NCI-H748 treated with DMSO at 0.1 percent for 48 hours (cell line): Measurements from ENCODE around the gene ARID4B.
A peak's percentile ranks its signal among the peaks of the same experiment; 100 is the strongest.
"Not testable (repeated sequence)": the region's sequence is repeated elsewhere in the genome, so short reads cannot be mapped to it uniquely, and the experiment has no call there.

Experiments used
- DNase-seq: peaks from one replicate; lab custom pipeline; 2025; lab: John Stamatoyannopoulos, UW

The ARID4B gene

GRCh38 chr1:235270625-235271024 lies 57.4 kb downstream of the ARID4B start:
- no peak for DNase-seq

DNA sequence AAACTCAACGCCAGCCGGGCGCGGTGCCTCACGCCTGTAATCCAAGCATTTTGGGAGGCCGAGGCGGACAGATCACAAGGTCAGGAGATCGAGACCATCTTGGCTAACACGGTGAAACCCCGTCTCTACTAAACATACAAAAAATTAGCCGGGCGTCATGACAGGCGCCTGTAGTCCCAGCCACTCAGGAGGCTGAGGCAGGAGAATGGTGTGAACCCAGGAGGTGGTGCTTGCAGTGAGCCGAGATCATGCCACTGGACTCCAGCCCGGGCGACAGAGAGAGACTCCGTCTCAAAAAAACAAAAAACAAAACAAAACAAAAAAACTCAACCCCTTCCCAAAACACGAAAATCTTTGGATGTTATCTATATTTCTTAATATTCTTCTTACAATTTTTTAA lies 58.0 kb downstream of the ARID4B start:
- not testable (repeated sequence) for DNase-seq

GRCh38 chr1:235268379-235269125 lies 59.4 kb downstream of the ARID4B start:
- no peak for DNase-seq

DNA sequence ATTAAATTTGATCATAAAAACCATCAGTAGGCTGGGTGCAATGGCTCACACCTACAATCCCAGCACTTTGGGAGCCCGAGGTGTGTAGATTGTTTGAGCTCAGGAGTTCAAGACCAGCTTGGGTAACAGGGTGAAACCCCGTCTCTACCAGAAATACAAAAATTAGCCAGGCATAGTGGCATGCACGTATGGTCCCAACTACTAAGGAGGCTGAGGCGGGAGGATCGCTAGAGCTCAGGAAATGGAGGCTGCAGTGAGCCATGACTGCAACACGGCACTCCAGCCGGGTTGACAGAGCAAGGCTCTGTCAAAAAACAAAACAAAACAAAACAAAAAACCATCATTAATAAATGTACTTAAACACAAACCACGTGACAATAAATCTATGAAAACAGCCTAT lies 61.0 kb downstream of the ARID4B start:
- no peak for DNase-seq

DNA sequence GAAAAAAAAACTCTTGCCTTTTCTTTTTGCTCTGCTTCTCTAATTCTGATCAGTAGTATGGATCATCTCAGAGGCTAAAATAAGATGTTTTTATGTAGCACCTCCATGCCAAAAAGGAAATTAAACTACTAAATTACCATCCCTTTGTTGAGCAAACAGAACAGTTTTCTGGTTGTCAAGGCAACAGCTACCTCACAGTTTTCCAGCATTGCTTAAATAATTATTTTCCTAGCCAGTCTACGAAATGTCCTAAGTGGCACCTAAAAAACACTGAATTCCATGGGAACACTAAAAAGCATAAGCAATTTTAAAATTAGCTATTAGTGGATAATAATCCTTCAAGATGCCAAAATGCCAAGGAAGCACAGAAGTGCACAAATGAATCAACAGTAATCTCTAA lies 61.7 kb downstream of the ARID4B start:
- peak; percentile 19 for DNase-seq

- DNase-seq = no peak
These were observed 62.1 kb downstream of the ARID4B start for GRCh38 chr1:235265900-235266299.

GRCh38 chr1:235264327-235264726 lies 63.7 kb downstream of the ARID4B start:
- no peak for DNase-seq

DNA sequence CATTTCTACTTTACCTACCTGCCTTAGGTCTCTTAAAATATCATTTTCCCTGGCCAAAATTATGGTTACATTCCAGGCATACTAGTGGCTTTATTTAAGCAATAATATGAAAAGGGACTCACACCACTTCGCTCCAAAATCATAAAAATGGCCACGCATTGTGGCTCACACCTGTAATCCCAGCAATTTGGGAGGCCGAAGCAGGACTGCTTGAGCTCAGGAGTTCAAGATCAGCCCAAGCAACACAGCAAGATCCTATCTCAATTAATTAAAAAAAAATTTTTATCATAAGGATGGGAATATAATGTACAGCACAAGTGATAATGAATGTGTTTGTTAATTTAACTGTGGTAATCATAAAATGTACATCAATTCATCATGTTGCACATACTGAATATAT lies 65.4 kb downstream of the ARID4B start:
- DNase-seq = no peak

GRCh38 chr1:235261243-235261642 lies 66.7 kb downstream of the ARID4B start:
- DNase-seq = no peak

DNA sequence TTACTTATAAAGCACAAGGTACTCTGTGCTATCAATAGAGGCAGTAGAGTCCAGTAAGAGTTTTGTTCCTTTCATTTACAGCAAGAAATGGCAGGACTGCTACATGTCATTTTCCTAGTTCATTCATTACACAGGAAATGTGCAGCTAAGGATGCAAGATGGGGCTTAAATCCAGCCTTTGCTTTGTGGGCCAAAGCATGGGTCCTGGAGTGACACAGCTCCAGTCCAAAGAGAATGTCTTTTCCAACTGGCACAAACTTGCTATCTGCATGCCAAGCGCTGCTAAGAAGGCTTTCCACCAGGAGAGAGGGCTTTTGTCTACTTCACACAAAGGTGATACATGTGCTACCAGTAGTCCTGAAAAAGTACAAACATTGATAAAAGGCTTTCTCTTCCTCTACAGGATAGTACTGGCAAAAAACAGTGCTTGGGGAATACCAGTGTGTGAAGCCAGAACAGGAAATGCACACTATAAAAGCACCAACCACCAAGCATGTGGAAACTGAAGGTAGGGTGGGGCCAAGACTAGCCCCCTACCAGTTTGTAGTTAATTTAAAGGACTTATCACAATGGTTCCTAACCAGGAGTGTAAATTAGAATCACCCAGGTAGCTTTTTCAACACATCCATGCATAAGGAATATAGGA lies 68.7 kb downstream of the ARID4B start:
- no peak for DNase-seq

- DNase-seq = not testable (repeated sequence)
These were observed 69.9 kb downstream of the ARID4B start for GRCh38 chr1:235258068-235258467.

DNA sequence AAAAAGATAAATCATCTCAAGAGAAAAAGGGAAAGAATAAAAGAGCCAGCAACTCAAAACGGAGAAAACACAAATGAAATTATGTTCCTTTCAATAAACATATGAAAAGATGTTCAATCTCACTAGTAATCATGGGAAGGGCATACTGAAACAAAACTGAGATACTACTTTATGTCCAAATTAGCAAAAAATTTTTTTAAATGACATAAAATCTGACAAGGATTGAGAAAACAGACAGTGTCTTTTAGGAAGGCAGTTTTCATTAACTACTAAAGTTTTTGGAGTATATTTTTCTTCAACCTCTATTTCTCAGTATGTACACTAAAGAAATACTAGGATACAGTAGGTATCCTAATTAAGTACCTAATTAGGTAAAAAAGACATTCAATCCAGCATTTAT lies 73.3 kb downstream of the ARID4B start:
- DNase-seq = no peak

- peak; percentile 33 for DNase-seq
These were observed 74.6 kb downstream of the ARID4B start for GRCh38 chr1:235253219-235253962.

- DNase-seq = no peak
These were observed 77.5 kb downstream of the ARID4B start for GRCh38 chr1:235250430-235250829.

GRCh38 chr1:235246022-235246948 lies 81.7 kb downstream of the ARID4B start:
- no peak for DNase-seq

GRCh38 chr1:235244974-235245592 lies 82.9 kb downstream of the ARID4B start:
- DNase-seq = no peak

DNA sequence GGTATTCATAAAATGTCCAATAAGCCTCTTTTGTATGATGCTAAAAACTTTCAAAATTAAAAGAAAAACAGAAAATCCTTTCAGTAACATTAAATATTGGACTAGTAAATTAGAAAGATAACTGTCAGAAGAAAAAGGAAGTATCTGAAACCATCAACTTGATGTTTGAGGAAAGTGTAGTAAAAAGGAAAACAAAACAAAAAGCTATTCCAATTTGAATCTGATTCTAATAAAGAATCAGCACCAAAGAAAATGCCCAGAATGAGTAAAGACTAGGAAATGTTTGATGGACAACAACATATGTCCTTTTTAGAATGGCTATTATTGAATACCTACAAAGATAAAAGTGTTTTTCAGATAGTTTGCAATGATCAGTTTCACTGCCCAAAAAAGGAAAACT lies 87.0 kb downstream of the ARID4B start:
- no peak for DNase-seq

GRCh38 chr1:235239851-235240250 lies 88.1 kb downstream of the ARID4B start:
- no peak for DNase-seq

GRCh38 chr1:235238558-235238957 lies 89.4 kb downstream of the ARID4B start:
- DNase-seq = no peak

DNA sequence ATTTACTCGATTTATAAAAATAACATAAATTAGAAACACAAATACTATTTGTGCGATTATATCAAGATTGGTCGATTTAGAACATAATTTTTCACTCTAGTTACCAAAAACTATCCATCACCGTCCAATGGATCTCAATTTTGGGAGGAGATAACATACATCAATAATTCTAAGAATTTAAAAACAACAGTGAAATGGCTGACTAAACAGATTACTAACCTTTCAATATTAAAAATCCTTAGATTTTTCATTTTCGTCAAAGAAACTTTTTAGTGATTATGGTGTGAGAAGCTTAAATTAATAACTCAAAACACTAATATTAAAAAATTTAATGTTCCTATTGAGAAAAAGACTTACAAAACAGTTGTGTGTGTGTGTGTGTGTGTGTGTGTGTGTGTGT lies 91.9 kb downstream of the ARID4B start:
- no peak for DNase-seq

- DNase-seq = no peak
These were observed 98.1 kb downstream of the ARID4B start for GRCh38 chr1:235229868-235230267.

GRCh38 chr1:235227414-235227813 lies 100.6 kb downstream of the ARID4B start:
- DNase-seq = no peak
